NOMO-1 (cell line): ENCODE results near the gene FGD5.

ENCODE experiments used
- DNase-seq, 2 experiments: peaks; one replicate each; lab custom pipeline; 2025; ENCODE audit not compliant: unreplicated experiment in 2 of 2; lab: John Stamatoyannopoulos, UW

FGD5 gene

GRCh38 chr3:14921034-14921616 is 102.4 kb downstream of the FGD5 start:
- peak; percentile 59 to 80 for DNase-seq

GRCh38 chr3:14921811-14922705 is 103.3 kb downstream of the FGD5 start:
- DNase-seq: no peak

GRCh38 chr3:14922863-14923262 is 104.1 kb downstream of the FGD5 start:
- no peak for DNase-seq

- DNase-seq: no peak
These were observed 104.7 kb downstream of the FGD5 start for GRCh38 chr3:14923476-14923875.

- DNase-seq: peak in 1 of 2 experiments; percentile 32
These were observed 107.2 kb downstream of the FGD5 start for GRCh38 chr3:14925729-14926591.

- DNase-seq: no peak
These were observed 107.8 kb downstream of the FGD5 start for GRCh38 chr3:14926592-14926991.

- DNase-seq: no peak
These were observed 108.5 kb downstream of the FGD5 start for GRCh38 chr3:14927308-14927707.

GRCh38 chr3:14929310-14930074 is 110.7 kb downstream of the FGD5 start:
- no peak for DNase-seq

GRCh38 chr3:14933820-14934425 is 115.2 kb downstream of the FGD5 start:
- no peak for DNase-seq

- no peak for DNase-seq
These were observed 117.0 kb downstream of the FGD5 start for GRCh38 chr3:14935592-14936345.

GRCh38 chr3:14938954-14939353 is 120.2 kb downstream of the FGD5 start:
- peak in 1 of 2 experiments; percentile 13 for DNase-seq

GRCh38 chr3:14941871-14942270 is 123.1 kb downstream of the FGD5 start:
- DNase-seq: no peak

GRCh38 chr3:14943042-14943441 is 124.3 kb downstream of the FGD5 start:
- DNase-seq: no peak

GRCh38 chr3:14946236-14946635 is 127.5 kb downstream of the FGD5 start:
- DNase-seq: no peak

- DNase-seq: no peak
These were observed 128.0 kb downstream of the FGD5 start for GRCh38 chr3:14946739-14947099.

- peak; percentile 78 to 93 for DNase-seq
These were observed 128.5 kb downstream of the FGD5 start, which contains the start of gene NR2C2 for GRCh38 chr3:14947100-14947885. Gene NR2C2, plus strand, starts transcription at chr3:14947583. Its CDS starts 56,332 bp downstream, at chr3:15003915.

- peak; percentile 94 to 97 for DNase-seq
These were observed 129.3 kb downstream of the FGD5 start for GRCh38 chr3:14947886-14948608.

GRCh38 chr3:14948609-14949038 is 129.9 kb downstream of the FGD5 start:
- DNase-seq: no peak
